Tongue (tissue), 2 donors: ENCODE measurements around the gene ADCY2. TPM values are rescaled to one million over a fixed set of nuclear protein-coding genes. Genes with fewer than 3 reads are reported as not detected.

ENCODE experiments used
- DNase-seq: peaks from one replicate; pipeline ENCODE4 v3.0.0-alpha.2; 2015
- total RNA-seq: library from RNA; depleted of rRNA; stranded (reverse); fragments of >200 nt; gene quantifications from one replicate; pipeline ENCODE4 v1.2.3, GENCODE V29; 2014

Gene ADCY2
- total RNA-seq, 1 donor from 2014 or later, result 41.3 TPM

- no peak for DNase-seq
Measured at GRCh38 chr5:7445831-7446230, 49.9 kb downstream of the ADCY2 start.

- DNase-seq, result no peak
Measured at GRCh38 chr5:7446913-7447312, 51.0 kb downstream of the ADCY2 start.

- no peak for DNase-seq
Measured at GRCh38 chr5:7453947-7454346, 58.0 kb downstream of the ADCY2 start.

- DNase-seq, result no peak
Measured at GRCh38 chr5:7456206-7456605, 60.3 kb downstream of the ADCY2 start.

- DNase-seq, result no peak
Measured at GRCh38 chr5:7461371-7461770, 65.4 kb downstream of the ADCY2 start.

GRCh38 chr5:7462758-7463157 is 66.8 kb downstream of the ADCY2 start:
- no peak for DNase-seq

GRCh38 chr5:7464182-7464581 is 68.2 kb downstream of the ADCY2 start:
- DNase-seq, result no peak

- DNase-seq, result no peak
Measured at GRCh38 chr5:7467179-7467578, 71.2 kb downstream of the ADCY2 start.

- no peak for DNase-seq
Measured at GRCh38 chr5:7468742-7469141, 72.8 kb downstream of the ADCY2 start.

- DNase-seq, result no peak
Measured at GRCh38 chr5:7471710-7472109, 75.8 kb downstream of the ADCY2 start.

GRCh38 chr5:7473115-7473514 is 77.2 kb downstream of the ADCY2 start:
- DNase-seq, result no peak

GRCh38 chr5:7473668-7474215 is 77.8 kb downstream of the ADCY2 start:
- DNase-seq, result no peak

- no peak for DNase-seq
Measured at GRCh38 chr5:7474821-7475403, 79.0 kb downstream of the ADCY2 start.

GRCh38 chr5:7478459-7478858 is 82.5 kb downstream of the ADCY2 start:
- no peak for DNase-seq

GRCh38 chr5:7488734-7489133 is 92.8 kb downstream of the ADCY2 start:
- no peak for DNase-seq

- no peak for DNase-seq
Measured at GRCh38 chr5:7492371-7492770, 96.4 kb downstream of the ADCY2 start.

- no peak for DNase-seq
Measured at GRCh38 chr5:7493081-7493480, 97.1 kb downstream of the ADCY2 start.

GRCh38 chr5:7493622-7494021 is 97.7 kb downstream of the ADCY2 start:
- no peak for DNase-seq

GRCh38 chr5:7494481-7495130 is 98.7 kb downstream of the ADCY2 start:
- DNase-seq, result no peak

- no peak for DNase-seq
Measured at GRCh38 chr5:7495131-7495517, 99.2 kb downstream of the ADCY2 start.

- no peak for DNase-seq
Measured at GRCh38 chr5:7500256-7500655, 104.3 kb downstream of the ADCY2 start.

- DNase-seq, result peak; percentile 37
Measured at GRCh38 chr5:7501061-7501460, 105.1 kb downstream of the ADCY2 start.

GRCh38 chr5:7503564-7503963 is 107.6 kb downstream of the ADCY2 start:
- no peak for DNase-seq

GRCh38 chr5:7515284-7515914 is 119.5 kb downstream of the ADCY2 start:
- no peak for DNase-seq
